K562 treated with DMSO at 1 percent for 12 hours (cell line): ENCODE results near the gene TSPEAR. TPM values are rescaled to one million over a fixed set of nuclear protein-coding genes. Genes with fewer than 3 reads are reported as not detected.

Source experiments
- total RNA-seq: library from RNA; unstranded; fragments of 300-600 nt; gene quantifications from 2 replicates; pipeline ENCODE4 v1.2.3, GENCODE V29; 2022; ENCODE audit not compliant: insufficient read depth

The TSPEAR gene
- not detected in 2 replicates for total RNA-seq

DNA sequence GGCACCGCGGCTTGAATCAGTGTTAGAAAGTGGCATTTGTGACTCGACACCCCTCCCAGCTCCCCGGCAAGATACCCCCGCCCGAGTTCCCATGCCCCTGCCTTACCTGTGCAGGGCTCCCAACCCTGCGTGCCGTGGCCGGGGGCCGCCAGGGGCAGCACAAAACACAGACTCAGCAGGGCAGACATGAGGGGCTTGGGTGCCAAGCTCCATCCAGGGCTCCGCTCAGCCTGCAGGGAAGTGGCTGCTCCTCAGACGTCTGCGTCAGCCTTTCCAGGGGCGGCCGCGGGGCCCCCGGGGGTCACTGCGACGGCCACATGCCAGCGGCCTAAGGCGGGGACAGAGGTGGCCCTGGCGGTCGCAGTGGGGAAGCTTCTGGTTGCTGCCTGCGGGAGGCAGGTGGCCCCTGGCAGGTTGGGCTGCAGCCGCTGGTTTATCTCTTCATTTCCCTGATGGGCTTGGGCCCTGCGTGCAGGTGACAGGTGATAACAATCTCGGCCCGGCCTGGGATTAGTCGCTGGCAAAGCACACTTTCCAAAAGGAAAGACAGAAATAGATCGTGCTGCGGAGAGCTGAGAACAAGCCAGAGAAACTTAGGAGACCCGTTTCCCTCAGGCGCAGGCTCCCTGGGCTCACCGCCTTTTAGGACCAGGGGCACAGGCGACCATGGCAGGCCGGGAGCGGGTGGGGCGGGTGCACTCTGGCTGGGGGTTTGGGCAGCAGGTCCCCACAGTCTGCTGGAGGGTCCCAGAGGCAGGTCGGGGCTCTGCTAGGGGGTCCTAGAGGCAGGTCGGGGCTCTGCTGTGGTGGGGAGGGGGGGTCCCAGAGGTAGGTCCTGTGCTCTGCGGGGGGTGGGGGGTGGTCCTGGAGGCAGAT, at the start of gene TSPEAR:
Gene TSPEAR (minus strand): TSS at position 246 of the 876 bp plus-strand sequence. CDS start 58 bp downstream, at position 188.

DNA sequence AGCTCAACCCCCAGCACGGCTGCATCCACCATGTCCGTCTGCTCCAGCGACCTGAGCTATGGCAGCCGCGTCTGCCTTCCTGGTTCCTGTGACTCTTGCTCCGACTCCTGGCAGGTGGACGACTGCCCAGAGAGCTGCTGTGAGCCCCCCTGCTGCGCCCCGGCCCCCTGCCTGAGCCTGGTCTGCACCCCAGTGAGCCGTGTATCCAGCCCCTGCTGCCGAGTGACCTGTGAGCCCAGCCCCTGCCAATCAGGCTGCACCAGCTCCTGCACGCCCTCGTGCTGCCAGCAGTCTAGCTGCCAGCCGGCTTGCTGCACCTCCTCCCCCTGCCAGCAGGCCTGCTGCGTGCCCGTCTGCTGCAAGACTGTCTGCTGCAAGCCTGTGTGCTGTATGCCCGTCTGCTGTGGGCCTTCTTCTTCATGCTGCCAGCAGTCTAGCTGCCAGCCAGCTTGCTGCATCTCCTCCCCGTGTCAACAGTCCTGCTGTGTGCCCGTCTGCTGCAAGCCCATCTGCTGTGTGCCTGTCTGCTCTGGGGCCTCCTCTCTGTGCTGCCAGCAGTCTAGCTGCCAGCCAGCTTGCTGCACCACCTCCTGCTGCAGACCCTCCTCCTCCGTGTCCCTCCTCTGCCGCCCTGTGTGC, 14.1 kb downstream of the TSPEAR start, which contains the start of gene KRTAP10-12:
Gene KRTAP10-12 (plus strand): TSS at position 1 of the 639 bp plus-strand sequence. CDS start 30 bp downstream, at position 31.

GRCh38 chr21:44681861-44682579, 29.4 kb downstream of the TSPEAR start, which contains the start of gene KRTAP12-1:
Gene KRTAP12-1, minus strand, starts transcription at chr21:44682163. Its CDS starts 40 bp downstream, at chr21:44682123.

DNA sequence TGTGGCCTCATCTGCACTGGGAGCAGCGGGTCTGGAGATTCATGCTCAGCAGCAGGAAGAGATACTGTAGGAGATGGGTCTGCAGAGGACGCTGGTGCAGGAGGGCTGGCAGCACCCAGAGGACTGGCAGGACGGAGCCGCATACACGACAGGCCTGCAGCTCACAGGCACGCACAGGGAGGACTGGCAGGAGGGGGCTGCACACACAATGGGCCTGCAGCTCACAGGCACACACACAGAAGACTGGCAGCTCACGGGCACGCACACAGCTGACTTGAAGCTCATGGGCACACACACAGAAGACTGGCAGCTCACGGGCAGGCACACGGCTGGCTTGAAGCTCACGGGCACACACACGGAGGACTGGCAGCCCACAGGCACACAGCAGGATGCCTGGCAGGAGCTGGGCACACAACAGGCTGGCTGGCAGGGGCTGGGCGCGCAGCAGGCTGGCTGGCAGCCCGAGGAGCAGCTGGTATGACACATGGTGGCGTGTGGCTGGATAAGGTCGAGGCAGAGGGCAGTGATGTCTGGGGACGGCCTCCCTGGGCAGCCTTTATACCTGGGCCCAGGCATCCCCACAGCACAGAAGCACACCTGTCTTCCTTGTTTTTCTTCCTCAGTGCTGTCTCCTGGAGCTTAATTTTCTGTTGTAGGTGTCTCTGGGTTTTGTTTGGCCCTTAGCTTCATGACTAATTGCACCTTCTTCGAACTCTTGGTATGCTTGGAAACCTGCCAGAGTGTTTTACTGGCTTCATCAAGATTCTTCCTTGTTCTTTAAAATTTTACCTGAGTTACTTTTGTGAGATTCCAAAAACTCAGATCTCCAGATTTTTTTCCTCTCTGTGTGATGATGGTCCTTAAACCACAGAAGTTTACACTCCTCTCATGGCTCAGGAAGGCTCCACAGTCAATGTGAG, 44.7 kb downstream of the TSPEAR start, which contains the start of gene KRTAP12-2:
Gene KRTAP12-2 (minus strand): TSS at position 527 of the 920 bp plus-strand sequence. CDS start 41 bp downstream, at position 486.

GRCh38 chr21:44657635-44658540, 53.5 kb downstream of the TSPEAR start, which contains the start of gene KRTAP12-3:
Gene KRTAP12-3, plus strand, starts transcription at chr21:44657932. Its CDS starts 48 bp downstream, at chr21:44657980.

GRCh38 chr21:44654576-44655175, 56.7 kb downstream of the TSPEAR start, which contains the start of gene KRTAP12-4:
Gene KRTAP12-4, minus strand, starts transcription at chr21:44654659. Its CDS starts 45 bp downstream, at chr21:44654614.

GRCh38 chr21:44646366-44647221, 64.8 kb downstream of the TSPEAR start, which contains the start of gene KRTAP10-11:
Gene KRTAP10-11, plus strand, starts transcription at chr21:44646414. Its CDS starts 45 bp downstream, at chr21:44646459.

GRCh38 chr21:44637018-44637850, 74.1 kb downstream of the TSPEAR start, which contains the start of gene KRTAP10-10:
Gene KRTAP10-10, plus strand, starts transcription at chr21:44637356. Its CDS starts 62 bp downstream, at chr21:44637418.

DNA sequence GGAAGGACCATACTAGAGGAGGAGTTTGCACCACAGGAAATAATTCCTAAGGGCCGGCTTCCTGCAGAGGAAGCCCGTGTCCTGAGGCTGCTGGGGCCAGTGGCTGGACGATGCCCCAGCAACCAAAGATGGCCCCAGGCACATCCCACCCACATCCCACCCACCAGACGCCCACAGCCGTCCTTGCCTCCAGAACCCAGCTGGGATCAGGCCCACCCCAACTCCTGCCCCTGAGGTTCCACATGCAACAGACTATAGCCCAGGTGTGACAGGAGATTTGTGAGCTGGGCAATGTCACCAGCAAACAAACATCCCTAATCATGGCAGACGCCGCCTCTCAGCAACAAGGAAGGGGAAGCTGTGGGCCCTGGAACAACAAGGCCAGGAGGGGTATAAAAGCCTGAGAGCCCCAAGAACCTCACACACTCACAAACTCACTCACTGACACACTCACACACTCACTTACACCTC, 84.7 kb downstream of the TSPEAR start, which contains the start of gene KRTAP10-9:
Gene KRTAP10-9 (plus strand): TSS at position 421 of the 471 bp plus-strand sequence. CDS start 79 bp downstream, outside the sequence.

DNA sequence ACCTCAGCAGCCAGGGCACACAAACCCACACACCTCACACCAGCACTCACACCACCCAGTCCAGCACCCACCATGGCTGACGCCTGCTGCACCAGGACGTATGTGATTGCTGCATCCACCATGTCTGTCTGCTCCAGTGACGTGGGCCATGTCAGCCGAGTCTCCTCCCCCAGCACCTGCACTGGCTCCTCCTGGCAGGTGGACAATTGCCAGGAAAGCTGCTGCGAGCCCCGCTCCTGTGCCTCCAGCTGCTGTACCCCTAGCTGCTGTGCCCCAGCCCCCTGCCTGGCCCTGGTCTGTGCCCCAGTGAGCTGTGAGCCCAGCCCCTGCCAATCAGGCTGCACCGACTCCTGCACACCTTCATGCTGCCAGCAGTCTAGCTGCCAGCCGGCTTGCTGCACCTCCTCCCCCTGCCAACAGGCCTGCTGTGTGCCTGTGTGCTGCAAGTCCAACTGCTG, 99.3 kb downstream of the TSPEAR start, which contains the start of gene KRTAP10-8:
Gene KRTAP10-8 (plus strand): TSS at position 51 of the 458 bp plus-strand sequence. CDS start 22 bp downstream, at position 73.

DNA sequence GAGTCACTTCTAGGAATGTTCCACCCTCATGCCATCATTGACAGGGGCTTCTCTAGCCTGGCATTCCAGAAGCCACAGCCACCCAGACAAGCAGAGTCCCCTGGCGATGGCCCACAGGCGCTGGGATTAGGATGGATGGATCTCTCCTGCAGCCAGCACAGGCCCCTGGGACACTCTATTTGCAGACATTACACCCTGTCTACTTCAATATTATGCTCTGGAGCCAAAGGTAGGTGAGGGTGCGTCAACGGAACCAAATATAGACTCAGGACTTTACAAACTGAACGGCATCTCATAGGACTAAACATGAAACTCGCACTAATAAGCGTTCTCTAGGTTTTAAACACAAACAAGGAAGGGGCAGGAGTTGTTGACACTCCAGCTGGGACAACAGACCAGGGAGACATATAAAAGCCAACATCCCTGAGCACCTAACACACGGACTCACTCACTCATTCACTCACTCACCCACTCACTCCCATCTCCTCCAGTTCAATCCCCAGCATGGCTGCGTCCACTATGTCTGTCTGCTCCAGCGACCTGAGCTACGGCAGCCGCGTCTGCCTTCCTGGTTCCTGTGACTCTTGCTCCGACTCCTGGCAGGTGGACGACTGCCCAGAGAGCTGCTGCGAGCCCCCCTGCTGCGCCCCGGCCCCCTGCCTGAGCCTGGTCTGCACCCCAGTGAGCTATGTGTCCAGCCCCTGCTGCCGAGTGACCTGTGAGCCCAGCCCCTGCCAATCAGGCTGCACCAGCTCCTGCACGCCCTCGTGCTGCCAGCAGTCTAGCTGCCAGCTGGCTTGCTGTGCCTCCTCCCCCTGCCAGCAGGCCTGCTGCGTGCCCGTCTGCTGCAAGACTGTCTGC, 111.0 kb downstream of the TSPEAR start, which contains the start of gene KRTAP10-7:
Gene KRTAP10-7 (plus strand): TSS at position 480 of the 861 bp plus-strand sequence. CDS start 25 bp downstream, at position 505.

DNA sequence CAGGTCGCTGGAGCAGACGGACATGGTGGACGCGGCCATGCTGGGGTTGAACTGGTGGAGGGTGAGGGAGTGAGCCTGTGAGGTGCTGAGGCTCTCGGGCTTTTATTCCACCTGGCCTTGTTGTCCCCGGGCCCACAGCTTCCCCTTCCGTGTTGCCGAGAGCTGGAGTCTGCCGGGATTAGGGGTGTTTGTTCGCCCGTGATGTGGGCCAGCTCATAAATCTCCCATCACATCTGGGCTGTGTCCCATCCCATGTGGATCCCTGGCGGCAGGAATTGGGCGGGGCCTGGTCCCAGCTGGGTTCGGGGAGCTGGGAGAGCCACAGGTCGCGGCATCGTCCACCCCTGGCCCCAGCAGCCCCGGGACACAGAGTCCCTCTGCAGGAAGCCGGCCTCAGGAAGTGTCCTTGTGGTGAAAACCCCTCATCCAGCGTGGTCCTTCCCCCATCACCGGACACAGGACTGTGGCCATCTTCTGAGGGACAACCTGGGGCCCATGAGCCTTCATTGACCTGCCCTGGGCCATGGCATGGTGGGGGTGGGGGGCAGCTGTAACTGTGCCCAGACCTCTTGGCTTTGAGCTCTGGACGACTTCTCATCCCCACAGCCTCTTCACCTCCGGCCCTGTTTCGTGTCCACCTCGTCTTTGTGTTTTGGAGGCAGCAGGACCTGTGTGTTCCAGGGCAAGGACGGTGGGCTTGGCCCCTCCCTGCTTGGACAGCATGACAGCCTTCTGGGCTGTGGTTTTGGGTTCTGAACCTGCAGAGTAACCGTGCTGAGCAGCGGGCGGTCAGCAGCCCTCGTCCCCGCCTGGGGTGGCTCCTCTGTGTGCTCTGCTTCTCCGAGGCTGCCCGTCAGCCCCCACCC, 118.7 kb downstream of the TSPEAR start, which contains the start of gene KRTAP10-6:
Gene KRTAP10-6 (minus strand): TSS at position 60 of the 866 bp plus-strand sequence. CDS start 21 bp downstream, at position 39.

GRCh38 chr21:44580231-44580821, 131.0 kb downstream of the TSPEAR start, which contains the start of gene KRTAP10-5:
Gene KRTAP10-5, minus strand, starts transcription at chr21:44580604. Its CDS starts 26 bp downstream, at chr21:44580578.

